K562 (cell line): ENCODE measurements around the gene CD84. TPM values are rescaled to one million over a fixed set of nuclear protein-coding genes. Genes with fewer than 3 reads are reported as not detected.

Source experiments
- ATF1 ChIP-seq, 2 experiments: fragments of 450-650 bp in 1 of 2; IDR thresholded peaks; 2 replicates each; pipeline ENCODE4 v1.6.1; 2016; ENCODE audit warnings: missing compliant biosample characterization in 1 of 2, missing genetic modification characterization in 1 of 2
- BHLHE40 ChIP-seq: IDR thresholded peaks from 2 replicates; pipeline ENCODE4 v1.6.1; 2011; ENCODE audit warnings: low read length, improper control_type of control experiment
- BRD4 ChIP-seq: fragments of 200-600 bp; sonication (generic); IDR thresholded peaks from 2 replicates; pipeline ENCODE4 v1.6.1; 2017; ENCODE audit warnings: inconsistent platforms
- CBFA2T3 ChIP-seq: fragments of 450-650 bp; IDR thresholded peaks from 2 replicates; pipeline ENCODE4 v1.6.1; 2017
- CREM ChIP-seq: IDR thresholded peaks from 2 replicates; pipeline ENCODE4 v1.6.1; 2014; ENCODE audit warnings: antibody characterized with exemption, low read depth
- FOXJ2 ChIP-seq: fragments of 200-800 bp; sonication (Bioruptor generic); IDR thresholded peaks from 2 replicates; pipeline ENCODE4 v1.6.1; 2016; ENCODE audit warnings: missing genetic modification characterization, missing compliant biosample characterization
- GTF2A2 ChIP-seq: IDR thresholded peaks from 2 replicates; pipeline ENCODE4 v1.6.1; 2016; ENCODE audit warnings: mild to moderate bottlenecking, missing genetic modification characterization, missing compliant biosample characterization
- HDAC2 ChIP-seq: fragments of 450-650 bp; IDR thresholded peaks from 2 replicates; pipeline ENCODE4 v1.6.1; 2016; ENCODE audit warnings: mild to moderate bottlenecking
- NFE2 ChIP-seq: IDR thresholded peaks from 2 replicates; pipeline ENCODE4 v1.6.1; 2014; ENCODE audit warnings: antibody characterized with exemption, low read depth
- NR2C2 ChIP-seq, 2 experiments: fragments of 200-800 bp in 1 of 2; sonication (Bioruptor generic) in 1 of 2; sonication (generic) in 1 of 2; formaldehyde crosslinking in 1 of 2; IDR thresholded peaks; 2 replicates each; pipeline versions ENCODE4 v1.6.1 to v1.8.0; 2016 to 2022; ENCODE audit warnings: mild to moderate bottlenecking in 1 of 2, missing compliant biosample characterization in 1 of 2, missing genetic modification characterization in 1 of 2, missing genetic modification reagents in 1 of 2
- RBM15 ChIP-seq: fragments of 200-400 bp; formaldehyde crosslinking; IDR thresholded peaks from 2 replicates; pipeline ENCODE4 v1.6.1; 2018; ENCODE audit warnings: mild to moderate bottlenecking, low read length, moderate library complexity; ENCODE audit not compliant: insufficient read depth
- RFX5 ChIP-seq: IDR thresholded peaks from 2 replicates; pipeline ENCODE4 v1.6.1; 2011; ENCODE audit warnings: low read depth, mild to moderate bottlenecking, improper control_type of control experiment, low read length
- RHOXF2B ChIP-seq: fragments of 250-450 bp; sonication (Bioruptor Pico); conservative IDR thresholded peaks from 2 replicates; pipeline ENCODE4 v1.5.1; 2021
- TAF9B ChIP-seq: fragments of 450-650 bp; IDR thresholded peaks from 2 replicates; pipeline ENCODE4 v1.6.1; 2018; ENCODE audit warnings: mild to moderate bottlenecking; ENCODE audit not compliant: partially characterized antibody
- TRIM24 ChIP-seq, 2 experiments: fragments of 450-650 bp; IDR thresholded peaks; 2 replicates each; pipeline ENCODE4 v1.6.1; 2016
- ZKSCAN8 ChIP-seq: fragments of 200-800 bp; sonication (Bioruptor generic); IDR thresholded peaks from 2 replicates; pipeline ENCODE4 v1.6.1; 2016; ENCODE audit warnings: missing genetic modification characterization, missing compliant biosample characterization
- ZNF134 ChIP-seq: fragments of 250-450 bp; sonication (Bioruptor Pico); conservative IDR thresholded peaks from 2 replicates; pipeline ENCODE4 v1.4.0; 2020
- ZNF561 ChIP-seq: fragments of 450-650 bp; formaldehyde crosslinking; conservative IDR thresholded peaks from 2 replicates; pipeline ENCODE4 v1.4.0; 2020; ENCODE audit warnings: mild to moderate bottlenecking, moderate library complexity
- polyA plus RNA-seq, 8 experiments: library from polyadenylated mRNA; depleted of rRNA in 4 of 8; stranded (reverse) in 5 of 8; unstranded in 3 of 8; fragments of >200 nt; fragmentation: Nextera tagmentation in 2 of 8; fragmentation: Illumina TruSeq in 1 of 8; extraction: Ambion mirVana in 2 of 8; extraction: Trizol in 1 of 8; gene quantifications; 2 replicates each; pipeline versions ENCODE4 v1.2.1 to v1.2.3, GENCODE V29; 2011 to 2014; ENCODE audit warnings: inconsistent platforms in 1 of 8, missing spikeins in 1 of 8
- total RNA-seq, 7 experiments: library from RNA; depleted of rRNA in 6 of 7; stranded (reverse); fragments of >200 nt in 6 of 7; fragmentation: Illumina TruSeq in 2 of 7; extraction: Trizol in 2 of 7; gene quantifications; 2 replicates each; pipeline versions ENCODE4 v1.2.1 to v1.2.3, GENCODE V29; 2011 to 2021; ENCODE audit warnings: low replicate concordance in 1 of 7
- TF ChIP-seq, protein P1 (sequence below): fragments of 450-650 bp; formaldehyde crosslinking; conservative IDR thresholded peaks from 2 replicates; pipeline ENCODE4 v1.4.0; 2022; ENCODE audit warnings: mild to moderate bottlenecking, missing genetic modification characterization
- TF ChIP-seq, protein P2 (sequence below): IDR thresholded peaks from 3 replicates; pipeline ENCODE4 v1.6.1; 2011; ENCODE audit warnings: borderline replicate concordance, mild to moderate bottlenecking, moderate library complexity; ENCODE audit not compliant: insufficient read length; ENCODE audit errors: extremely low read depth

The CD84 gene
- total and polyA plus RNA-seq, 9 of the 15 experiments (the other 6 are each of a cell fraction or from before 2014, with no cell fraction given), result 0.82 to 6.8 (median 2.0) TPM

DNA sequence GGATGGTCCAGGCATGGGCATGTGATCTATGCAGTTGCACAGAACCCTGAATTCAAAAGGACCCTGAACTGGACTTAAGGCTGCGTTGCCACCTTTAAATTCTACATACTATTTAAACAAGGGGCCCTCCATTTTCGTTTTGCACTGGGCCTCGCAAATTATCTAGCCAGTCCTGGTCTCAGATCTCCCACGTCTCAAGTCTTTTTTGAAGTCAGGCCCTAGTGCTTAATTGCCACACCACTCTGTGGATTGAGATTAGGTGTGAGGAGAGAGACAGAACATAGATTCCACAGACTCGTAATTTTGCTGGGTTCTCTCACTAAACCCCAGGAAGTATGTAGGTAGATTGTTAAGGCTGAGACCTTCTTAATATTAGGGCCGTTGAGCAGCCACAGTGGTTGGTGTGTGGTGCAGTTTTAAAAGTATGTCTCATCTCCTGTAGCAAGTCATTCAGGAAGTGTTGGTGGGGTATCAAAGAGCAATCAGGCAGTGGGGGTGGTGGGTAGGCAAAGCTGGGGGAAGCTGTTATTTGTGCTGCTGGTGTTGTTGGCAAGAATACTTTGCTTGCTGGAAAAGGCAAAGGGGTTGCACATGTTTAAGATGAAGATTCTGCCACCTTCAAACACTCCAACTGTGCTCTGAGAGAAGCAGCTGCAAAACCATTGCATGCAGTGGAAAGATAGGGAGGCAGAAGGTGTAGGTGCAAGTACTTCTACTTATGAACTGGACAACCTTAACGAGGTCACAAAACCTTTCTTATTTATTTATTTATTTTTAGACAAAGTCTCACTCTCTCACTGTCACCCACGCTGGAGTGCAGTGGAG lies 11.2 kb downstream of the CD84 start (continued):
- TF ChIP-seq, protein P1, sequence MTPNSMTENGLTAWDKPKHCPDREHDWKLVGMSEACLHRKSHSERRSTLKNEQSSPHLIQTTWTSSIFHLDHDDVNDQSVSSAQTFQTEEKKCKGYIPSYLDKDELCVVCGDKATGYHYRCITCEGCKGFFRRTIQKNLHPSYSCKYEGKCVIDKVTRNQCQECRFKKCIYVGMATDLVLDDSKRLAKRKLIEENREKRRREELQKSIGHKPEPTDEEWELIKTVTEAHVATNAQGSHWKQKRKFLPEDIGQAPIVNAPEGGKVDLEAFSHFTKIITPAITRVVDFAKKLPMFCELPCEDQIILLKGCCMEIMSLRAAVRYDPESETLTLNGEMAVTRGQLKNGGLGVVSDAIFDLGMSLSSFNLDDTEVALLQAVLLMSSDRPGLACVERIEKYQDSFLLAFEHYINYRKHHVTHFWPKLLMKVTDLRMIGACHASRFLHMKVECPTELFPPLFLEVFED (CRISPR knock-in tag), result peak; percentile 31; the same call in 1 of the 2 replicates
- TF ChIP-seq CREM, result 0 out of 2 replicates have a peak, but pooled peaks have one; percentile 6
- TF ChIP-seq HDAC2, result no peak
- no peak for TF ChIP-seq TAF9B
- no peak for TF ChIP-seq ATF1 (CRISPR knock-in tag; IDR thresholded peaks at IDR 0.05)
- TF ChIP-seq ATF1 (tag; IDR thresholded peaks at IDR 0.05), result 0 out of 2 replicates have a peak, but pooled peaks have one; percentile 5
- no peak for TF ChIP-seq GTF2A2 (tag)
- TF ChIP-seq RFX5, result no peak
- TF ChIP-seq NFE2, result peak; percentile 41; the same call in 1 of the 2 replicates
- 0 out of 2 replicates have a peak, but pooled peaks have one; percentile 8 for TF ChIP-seq ZNF134
- TF ChIP-seq BRD4, result no peak
- no peak for TF ChIP-seq ZNF561
- TF ChIP-seq RBM15, result no peak
- TF ChIP-seq BHLHE40, result no peak
- TF ChIP-seq ZKSCAN8 (CRISPR knock-in tag), result 0 out of 2 replicates have a peak, but pooled peaks have one; percentile 31
- peak; percentile 24 for TF ChIP-seq CBFA2T3
- no peak for TF ChIP-seq NR2C2 (CRISPR knock-in tag; IDR thresholded peaks at IDR 0.05)
- peak; percentile 14; the same call in 1 of the 2 replicates for TF ChIP-seq NR2C2 (tag; IDR thresholded peaks at IDR 0.05)
- TF ChIP-seq RHOXF2B (CRISPR knock-in tag), result no peak
- TF ChIP-seq, protein P2, sequence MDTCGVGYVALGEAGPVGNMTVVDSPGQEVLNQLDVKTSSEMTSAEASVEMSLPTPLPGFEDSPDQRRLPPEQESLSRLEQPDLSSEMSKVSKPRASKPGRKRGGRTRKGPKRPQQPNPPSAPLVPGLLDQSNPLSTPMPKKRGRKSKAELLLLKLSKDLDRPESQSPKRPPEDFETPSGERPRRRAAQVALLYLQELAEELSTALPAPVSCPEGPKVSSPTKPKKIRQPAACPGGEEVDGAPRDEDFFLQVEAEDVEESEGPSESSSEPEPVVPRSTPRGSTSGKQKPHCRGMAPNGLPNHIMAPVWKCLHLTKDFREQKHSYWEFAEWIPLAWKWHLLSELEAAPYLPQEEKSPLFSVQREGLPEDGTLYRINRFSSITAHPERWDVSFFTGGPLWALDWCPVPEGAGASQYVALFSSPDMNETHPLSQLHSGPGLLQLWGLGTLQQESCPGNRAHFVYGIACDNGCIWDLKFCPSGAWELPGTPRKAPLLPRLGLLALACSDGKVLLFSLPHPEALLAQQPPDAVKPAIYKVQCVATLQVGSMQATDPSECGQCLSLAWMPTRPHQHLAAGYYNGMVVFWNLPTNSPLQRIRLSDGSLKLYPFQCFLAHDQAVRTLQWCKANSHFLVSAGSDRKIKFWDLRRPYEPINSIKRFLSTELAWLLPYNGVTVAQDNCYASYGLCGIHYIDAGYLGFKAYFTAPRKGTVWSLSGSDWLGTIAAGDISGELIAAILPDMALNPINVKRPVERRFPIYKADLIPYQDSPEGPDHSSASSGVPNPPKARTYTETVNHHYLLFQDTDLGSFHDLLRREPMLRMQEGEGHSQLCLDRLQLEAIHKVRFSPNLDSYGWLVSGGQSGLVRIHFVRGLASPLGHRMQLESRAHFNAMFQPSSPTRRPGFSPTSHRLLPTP, result no peak
- TF ChIP-seq FOXJ2 (tag), result no peak
- 0 out of 4 replicates have a peak, but pooled peaks of 1 of the 2 experiments have one; percentile 13 for TF ChIP-seq TRIM24 (IDR thresholded peaks at IDR 0.05)
